Panc1 (cell line): ENCODE data around the gene ZNF334.

ENCODE experiments used
- CTCF ChIP-seq: fragments of 450-650 bp; IDR thresholded peaks from 2 replicates; pipeline ENCODE4 v1.5.1; 2017; ENCODE audit warnings: mild to moderate bottlenecking
- TCF7L2 ChIP-seq: IDR thresholded peaks from 2 replicates; pipeline ENCODE4 v1.6.1; 2011; ENCODE audit warnings: mild to moderate bottlenecking, low read depth, low read length, inconsistent platforms

DNA sequence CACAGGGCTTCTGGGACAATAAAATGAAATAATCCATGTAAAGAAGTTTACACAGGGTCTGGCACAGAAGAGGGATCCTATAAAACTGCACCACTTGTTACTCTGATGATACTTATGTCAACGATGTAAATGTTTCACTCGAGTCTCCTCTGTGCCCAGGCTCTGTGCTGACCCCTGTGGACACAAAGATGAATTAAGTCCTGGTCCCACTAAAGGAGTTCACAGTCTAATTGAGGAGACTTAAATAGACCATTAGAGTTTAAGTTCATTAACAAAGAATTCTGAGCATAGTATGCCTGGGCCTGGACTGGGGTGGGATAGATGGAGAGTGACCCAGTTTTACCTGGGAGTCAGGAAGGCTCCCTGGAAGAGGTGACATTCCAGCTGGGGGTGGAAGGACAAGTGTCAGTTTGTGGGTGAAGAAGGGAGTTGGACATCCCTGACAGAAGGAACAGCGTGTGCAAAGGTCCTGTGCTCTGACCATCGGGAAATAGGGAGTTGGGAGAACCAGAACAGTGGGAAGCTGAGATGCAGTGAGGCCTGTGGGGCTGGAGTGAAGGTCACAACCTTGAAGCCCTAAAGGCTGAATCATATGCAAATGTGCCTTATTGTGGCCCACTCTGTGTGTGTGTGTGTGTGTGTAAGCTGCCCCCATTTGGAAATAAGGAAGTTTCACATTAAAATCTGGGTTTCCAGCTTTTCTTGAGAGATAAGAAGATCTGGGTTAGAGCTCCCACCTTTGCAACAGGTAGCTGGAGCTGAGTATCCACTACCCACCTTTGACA, 36.0 kb upstream of the ZNF334 start:
- TF ChIP-seq CTCF = no peak
- no peak for TF ChIP-seq TCF7L2
